Gastrocnemius medialis (tissue), 4 donors: ENCODE results near the gene CC2D2A.

Experiments used
- POLR2A ChIP-seq, 2 donors: fragments of 450-650 bp; IDR thresholded peaks; one replicate each; pipeline ENCODE4 v1.6.1; 2017; ENCODE audit warnings: antibody characterized with exemption in 2 of 2, mild to moderate bottlenecking in 2 of 2, moderate library complexity in 2 of 2
- TF ChIP-seq, protein P1 (sequence below), 5 experiments: fragments of 450-650 bp in 3 of 5; fragments of 200-600 bp in 2 of 5; sonication (generic) in 2 of 5; IDR thresholded peaks in 4 of 5; conservative IDR thresholded peaks in 1 of 5; 1 replicate in 4 of 5; 2 replicates in 1 of 5; pipeline ENCODE4 v1.5.1; 2016 to 2019; ENCODE audit warnings: antibody characterized with exemption in 5 of 5, mild to moderate bottlenecking in 3 of 5, moderate library complexity in 3 of 5

DNA sequence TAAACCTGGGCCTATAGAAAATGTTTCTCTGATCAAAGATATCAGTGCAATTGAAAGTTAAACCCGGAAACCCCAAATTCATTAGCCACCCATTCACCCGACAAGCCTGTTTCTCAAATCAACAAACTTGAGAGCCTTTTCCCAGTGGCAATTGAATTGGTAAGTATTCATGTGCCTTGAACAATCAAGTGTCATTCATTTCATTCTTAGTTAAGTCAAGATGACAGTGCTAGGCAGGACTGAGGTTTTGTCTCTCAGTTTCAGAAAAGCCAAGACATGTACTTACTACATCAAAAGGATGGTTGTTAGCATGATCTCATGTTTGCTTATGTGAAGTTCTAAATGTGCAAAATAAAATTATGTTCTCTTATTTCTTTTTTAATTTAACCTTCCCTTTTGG, 32.3 kb downstream of the CC2D2A start:
- no peak for TF ChIP-seq POLR2A (IDR thresholded peaks at IDR 0.05)
- TF ChIP-seq, protein P1, sequence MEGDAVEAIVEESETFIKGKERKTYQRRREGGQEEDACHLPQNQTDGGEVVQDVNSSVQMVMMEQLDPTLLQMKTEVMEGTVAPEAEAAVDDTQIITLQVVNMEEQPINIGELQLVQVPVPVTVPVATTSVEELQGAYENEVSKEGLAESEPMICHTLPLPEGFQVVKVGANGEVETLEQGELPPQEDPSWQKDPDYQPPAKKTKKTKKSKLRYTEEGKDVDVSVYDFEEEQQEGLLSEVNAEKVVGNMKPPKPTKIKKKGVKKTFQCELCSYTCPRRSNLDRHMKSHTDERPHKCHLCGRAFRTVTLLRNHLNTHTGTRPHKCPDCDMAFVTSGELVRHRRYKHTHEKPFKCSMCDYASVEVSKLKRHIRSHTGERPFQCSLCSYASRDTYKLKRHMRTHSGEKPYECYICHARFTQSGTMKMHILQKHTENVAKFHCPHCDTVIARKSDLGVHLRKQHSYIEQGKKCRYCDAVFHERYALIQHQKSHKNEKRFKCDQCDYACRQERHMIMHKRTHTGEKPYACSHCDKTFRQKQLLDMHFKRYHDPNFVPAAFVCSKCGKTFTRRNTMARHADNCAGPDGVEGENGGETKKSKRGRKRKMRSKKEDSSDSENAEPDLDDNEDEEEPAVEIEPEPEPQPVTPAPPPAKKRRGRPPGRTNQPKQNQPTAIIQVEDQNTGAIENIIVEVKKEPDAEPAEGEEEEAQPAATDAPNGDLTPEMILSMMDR (IDR thresholded peaks at IDR 0.05 in 4 of 5, conservative IDR thresholded peaks at IDR 0.05 in 1 of 5): no peak
